ENCODE data around the gene KDM3A.

KDM3A gene

GRCh38 chr2:86440631-86441391 lies at the start of gene KDM3A:
Gene KDM3A (plus strand): TSS chr2:86441371. CDS start chr2:86442048, 677 bp downstream.
- peak; percentile 98 to 100 for DNase-seq (ENCODE audit: low read depth in 2 of 2)

- DNase-seq (ENCODE audit: low read depth in 2 of 2): no peak
Observed at GRCh38 chr2:86392873-86393518, 48.2 kb upstream of the KDM3A start.

- no peak for DNase-seq (ENCODE audit: low read depth in 2 of 2)
Observed at GRCh38 chr2:86393521-86394491, 47.4 kb upstream of the KDM3A start.

GRCh38 chr2:86396291-86396785 lies 44.8 kb upstream of the KDM3A start:
- DNase-seq (ENCODE audit: low read depth in 2 of 2): no peak

GRCh38 chr2:86397986-86398385 lies 43.2 kb upstream of the KDM3A start:
- DNase-seq (ENCODE audit: low read depth in 2 of 2): no peak

GRCh38 chr2:86398500-86399474 lies 42.4 kb upstream of the KDM3A start:
- no peak for DNase-seq (ENCODE audit: low read depth in 2 of 2)

- no peak for DNase-seq (ENCODE audit: low read depth in 2 of 2)
Observed at GRCh38 chr2:86400321-86400720, 40.9 kb upstream of the KDM3A start.

- no peak for DNase-seq (ENCODE audit: low read depth in 2 of 2)
Observed at GRCh38 chr2:86410581-86410980, 30.6 kb upstream of the KDM3A start.

GRCh38 chr2:86411396-86411795 lies 29.8 kb upstream of the KDM3A start:
- no peak for DNase-seq (ENCODE audit: low read depth in 2 of 2)

GRCh38 chr2:86412007-86412406 lies 29.2 kb upstream of the KDM3A start:
- DNase-seq (ENCODE audit: low read depth in 2 of 2): no peak

- no peak for DNase-seq (ENCODE audit: low read depth in 2 of 2)
Observed at GRCh38 chr2:86413296-86414094, 27.7 kb upstream of the KDM3A start.

- no peak for DNase-seq (ENCODE audit: low read depth in 2 of 2)
Observed at GRCh38 chr2:86414996-86415395, 26.2 kb upstream of the KDM3A start.

- no peak for DNase-seq (ENCODE audit: low read depth in 2 of 2)
Observed at GRCh38 chr2:86416146-86416545, 25.0 kb upstream of the KDM3A start.

- no peak for DNase-seq (ENCODE audit: low read depth in 2 of 2)
Observed at GRCh38 chr2:86417961-86418360, 23.2 kb upstream of the KDM3A start.

- no peak for DNase-seq (ENCODE audit: low read depth in 2 of 2)
Observed at GRCh38 chr2:86420913-86421312, 20.3 kb upstream of the KDM3A start.

- DNase-seq (ENCODE audit: low read depth in 2 of 2): no peak
Observed at GRCh38 chr2:86426271-86426670, 14.9 kb upstream of the KDM3A start.

- DNase-seq (ENCODE audit: low read depth in 2 of 2): no peak
Observed at GRCh38 chr2:86429335-86429734, 11.8 kb upstream of the KDM3A start.

GRCh38 chr2:86430368-86430767 lies 10.8 kb upstream of the KDM3A start:
- DNase-seq (ENCODE audit: low read depth in 2 of 2): no peak

- no peak for DNase-seq (ENCODE audit: low read depth in 2 of 2)
Observed at GRCh38 chr2:86433137-86433536, 8.0 kb upstream of the KDM3A start.

GRCh38 chr2:86434290-86434689 lies 6.9 kb upstream of the KDM3A start:
- no peak for DNase-seq (ENCODE audit: low read depth in 2 of 2)
